T-helper 1 cell treated with Interleukin-12 subunit alpha and Interleukin-12 subunit beta and Interleukin-4 antibody, amounts not matched to agents 30 μg/mL and 1 μg/mL, for 36 hours (primary cell): ENCODE measurements around the gene ATG3.
"Not testable (repeated sequence)": the region's sequence is repeated elsewhere in the genome, so short reads cannot be mapped to it uniquely, and the experiment has no call there.

Experiments
- H3K27ac Mint-ChIP-seq: one replicate; pipeline ENCODE4 v1.8.0; 2021; ENCODE audit warnings: mild to moderate bottlenecking, mixed read lengths
- H3K27me3 Mint-ChIP-seq: one replicate; pipeline ENCODE4 v1.8.0; 2021; ENCODE audit warnings: low read depth, mixed read lengths
- H3K36me3 Mint-ChIP-seq: one replicate; pipeline ENCODE4 v1.8.0; 2021; ENCODE audit warnings: low read depth, mixed read lengths
- H3K4me1 Mint-ChIP-seq: one replicate; pipeline ENCODE4 v1.8.0; 2021; ENCODE audit warnings: low read depth, mixed read lengths
- H3K4me3 Mint-ChIP-seq: one replicate; pipeline ENCODE4 v1.8.0; 2021; ENCODE audit warnings: mild to moderate bottlenecking, moderate library complexity, mixed read lengths
- H3K9me3 Mint-ChIP-seq: one replicate; pipeline ENCODE4 v1.8.0; 2021; ENCODE audit warnings: mixed read lengths

ATG3 gene

DNA sequence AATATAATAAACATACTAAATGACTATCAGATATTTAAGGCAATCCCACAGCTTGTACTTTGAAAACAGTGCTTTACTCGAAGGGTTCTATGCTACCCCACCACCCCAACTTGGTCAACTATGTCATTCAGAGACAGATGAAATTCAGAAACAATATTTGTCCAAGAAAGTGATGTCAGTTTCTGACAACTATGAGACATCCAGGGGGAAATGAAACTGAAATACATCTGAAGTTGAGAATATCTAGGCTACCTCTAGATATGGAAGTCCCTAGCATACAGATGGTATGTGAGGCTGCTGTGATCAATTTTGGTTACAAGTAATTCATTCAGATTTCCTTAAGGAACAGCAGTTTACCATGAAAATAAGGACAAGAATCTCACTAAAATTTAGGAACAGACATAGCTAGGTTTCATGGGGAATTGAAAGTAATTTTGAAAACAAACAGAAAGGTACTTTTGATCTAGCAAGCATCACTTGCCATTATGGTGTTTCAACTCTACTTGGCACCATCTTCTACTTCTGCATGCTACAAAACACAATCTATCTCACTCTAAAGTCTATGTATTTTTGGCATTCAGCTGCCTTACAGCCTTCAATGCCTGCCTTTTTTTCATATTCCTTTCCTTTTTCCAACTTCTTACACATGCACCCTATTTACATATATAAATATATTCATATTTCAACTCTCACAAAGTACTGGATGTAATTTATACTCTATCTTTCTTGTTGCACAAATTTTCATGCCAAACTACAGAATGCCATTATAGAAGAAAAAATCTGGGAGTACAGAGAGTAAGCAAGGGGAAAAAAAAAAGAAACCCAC lies 21.7 kb downstream of the ATG3 start:
- Mint-ChIP-seq H3K9me3 (no peaks in the 10 kb centered on the region), H3K36me3 (peaks cover 45% of the 10 kb centered on the region), H3K4me1 (peaks cover 16% of the 10 kb centered on the region), H3K27me3 (no peaks in the 10 kb centered on the region), H3K27ac (peak overlapping the region; percentile 67), H3K4me3 (no peak overlapping the region)

DNA sequence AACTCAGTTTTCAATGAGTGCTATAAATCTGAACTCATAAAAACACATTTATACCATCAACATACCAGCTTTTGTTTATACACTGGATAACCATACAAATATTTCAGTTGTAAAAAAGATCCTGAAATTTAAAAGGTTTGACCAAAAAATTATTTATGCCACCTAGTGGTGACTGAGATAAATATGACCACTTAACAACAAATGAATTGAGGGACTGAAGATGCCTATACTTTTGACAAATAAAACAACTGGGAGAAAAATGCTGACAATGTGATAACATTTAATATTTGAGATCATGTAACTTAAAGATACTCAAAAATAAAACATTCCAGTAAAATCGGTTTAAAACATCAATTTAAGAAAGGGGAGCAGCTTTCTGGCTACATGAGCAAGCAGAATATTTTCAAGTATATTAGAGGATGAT lies 30.4 kb downstream of the ATG3 start:
- peaks cover 34% of the 10 kb centered on the region for H3K36me3 Mint-ChIP-seq
- H3K27me3 Mint-ChIP-seq, result no peaks in the 10 kb centered on the region
- H3K4me1 Mint-ChIP-seq, result no peaks in the 10 kb centered on the region
- H3K9me3 Mint-ChIP-seq, result no peaks in the 10 kb centered on the region
- no peak overlapping the region for H3K4me3 Mint-ChIP-seq
- no peak overlapping the region for H3K27ac Mint-ChIP-seq

DNA sequence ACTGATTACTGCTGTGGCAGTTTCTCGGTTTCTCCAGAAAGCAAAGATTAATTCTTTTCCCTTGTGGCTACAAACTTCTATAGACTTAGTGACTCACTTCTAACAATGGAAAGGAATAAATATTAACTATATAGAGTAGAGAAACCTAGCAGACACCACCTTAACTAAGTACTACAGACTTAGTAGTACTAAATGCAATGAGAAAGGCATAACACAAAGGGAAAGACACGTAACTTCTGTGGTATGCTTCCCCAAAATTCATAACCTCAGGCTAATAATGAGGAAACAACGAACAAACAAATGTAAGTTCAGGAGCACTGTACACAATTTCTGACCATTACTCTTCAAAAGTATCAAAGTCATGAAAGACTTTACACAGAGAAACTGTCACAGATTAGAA lies 31.2 kb downstream of the ATG3 start:
- no peaks in the 10 kb centered on the region for H3K27me3 Mint-ChIP-seq
- no peaks in the 10 kb centered on the region for H3K4me1 Mint-ChIP-seq
- H3K9me3 Mint-ChIP-seq, result no peaks in the 10 kb centered on the region
- H3K4me3 Mint-ChIP-seq, result no peak overlapping the region
- no peak overlapping the region for H3K27ac Mint-ChIP-seq
- H3K36me3 Mint-ChIP-seq, result peaks cover 30% of the 10 kb centered on the region

DNA sequence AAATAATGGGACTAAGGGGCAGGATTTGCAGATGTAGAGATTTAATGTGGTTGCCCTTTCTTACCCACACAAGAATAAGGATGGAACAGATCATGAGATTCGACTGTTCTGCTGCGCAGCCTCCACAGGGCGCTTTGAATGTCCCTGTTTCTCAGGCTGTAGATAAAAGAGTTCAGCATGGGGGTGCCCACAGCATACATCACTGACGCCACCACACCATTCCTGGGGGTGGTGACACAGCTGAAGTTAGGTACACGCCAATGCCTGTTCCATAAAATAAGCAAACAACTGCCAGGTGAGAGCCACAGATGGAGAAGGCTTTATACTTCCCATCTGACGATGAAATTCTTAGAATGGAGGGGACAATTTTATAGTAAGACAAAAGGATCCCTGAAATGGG lies 37.6 kb downstream of the ATG3 start:
- not testable (repeated sequence) for H3K4me1 Mint-ChIP-seq, H3K27ac Mint-ChIP-seq

DNA sequence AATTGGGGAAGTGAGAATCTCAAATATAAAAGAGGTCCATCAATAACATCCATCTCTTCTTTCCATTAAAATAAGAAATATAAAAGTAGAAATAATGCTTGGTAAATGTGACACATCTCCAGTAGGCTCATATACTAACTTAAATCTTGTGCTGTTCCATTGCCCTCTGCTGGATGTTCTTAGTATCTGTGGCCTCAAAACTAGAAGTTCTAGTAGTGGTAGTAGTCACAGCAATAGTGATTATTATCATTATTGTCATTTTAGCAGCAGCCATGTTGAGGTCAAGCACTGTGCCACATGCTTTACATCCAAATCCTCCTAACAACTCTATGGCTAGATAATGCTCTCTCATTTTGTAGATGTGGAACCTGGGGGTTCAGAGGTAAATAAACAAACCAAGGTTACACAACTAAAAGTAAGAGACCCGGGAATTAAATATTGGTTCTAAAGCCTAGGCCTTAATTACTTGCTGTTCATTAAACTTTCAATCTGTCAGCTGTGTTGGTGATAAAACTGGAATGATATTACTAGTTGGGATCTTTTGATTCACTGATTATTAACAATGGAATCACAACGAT lies 42.2 kb downstream of the ATG3 start:
- Mint-ChIP-seq H3K4me3 (no peak overlapping the region), H3K27me3 (no peaks in the 10 kb centered on the region), H3K27ac (no peak overlapping the region), H3K36me3 (peaks cover 4% of the 10 kb centered on the region), H3K4me1 (peaks cover 28% of the 10 kb centered on the region), H3K9me3 (no peaks in the 10 kb centered on the region)

More for the DNA sequence above, 37.6 kb downstream of the ATG3 start:
- not testable (repeated sequence) for H3K9me3 Mint-ChIP-seq, H3K27me3 Mint-ChIP-seq, H3K4me3 Mint-ChIP-seq
- H3K36me3 Mint-ChIP-seq, result peaks cover 11% of the 10 kb centered on the region

DNA sequence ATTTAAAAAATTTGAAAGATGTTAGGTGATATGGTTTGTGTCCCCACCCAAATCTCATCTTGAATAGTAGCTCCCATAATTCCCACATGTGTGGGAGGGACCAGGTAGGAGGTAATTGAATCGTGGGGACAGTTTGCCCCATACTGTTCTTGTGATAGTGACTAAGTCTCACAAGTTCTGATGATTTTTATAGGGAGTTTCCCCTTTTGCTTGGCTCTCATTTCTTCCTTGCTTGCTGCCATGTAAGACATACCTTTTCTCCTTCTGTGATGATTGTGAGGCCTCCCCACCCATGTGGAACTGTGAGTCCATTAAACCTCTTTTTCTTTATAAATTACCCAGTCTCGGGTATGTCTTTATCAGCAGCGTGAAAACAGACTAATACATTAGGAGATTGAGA lies 42.8 kb downstream of the ATG3 start:
- not testable (repeated sequence) for H3K27ac Mint-ChIP-seq, H3K36me3 Mint-ChIP-seq, H3K9me3 Mint-ChIP-seq, H3K27me3 Mint-ChIP-seq, H3K4me3 Mint-ChIP-seq
- peaks cover 31% of the 10 kb centered on the region for H3K4me1 Mint-ChIP-seq

DNA sequence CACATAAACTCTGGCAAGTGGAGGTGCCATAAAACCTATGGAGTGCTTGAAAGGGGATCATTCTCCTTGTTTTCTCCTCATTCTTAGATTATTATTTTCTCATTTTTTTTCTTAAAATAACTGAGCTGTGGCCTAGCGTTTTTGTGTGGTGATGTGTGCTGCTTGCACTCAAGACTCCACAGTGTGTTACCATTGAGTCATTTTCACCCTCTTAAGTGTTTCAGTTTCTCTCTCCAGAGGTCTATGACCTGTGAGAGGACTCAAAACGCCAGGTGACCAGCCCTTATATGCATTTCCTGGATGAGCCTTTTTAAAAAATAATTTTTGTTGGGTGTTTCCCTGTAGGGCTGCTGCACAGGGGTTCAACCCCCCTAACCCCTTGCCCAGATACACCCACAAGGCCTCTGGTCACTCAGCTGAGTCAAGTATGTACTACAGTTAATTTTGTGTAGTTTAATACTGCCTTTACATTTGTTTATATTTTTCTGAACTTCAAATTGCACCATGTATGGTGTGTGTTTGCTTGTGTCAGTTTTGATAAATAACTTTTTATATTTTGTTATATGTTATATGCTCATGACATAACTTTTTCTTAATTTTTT lies 47.1 kb downstream of the ATG3 start:
- no peaks in the 10 kb centered on the region for H3K27me3 Mint-ChIP-seq
- peaks cover 15% of the 10 kb centered on the region for H3K9me3 Mint-ChIP-seq
- peaks cover 33% of the 10 kb centered on the region for H3K4me1 Mint-ChIP-seq
- H3K36me3 Mint-ChIP-seq, result peaks cover 10% of the 10 kb centered on the region
- peak overlapping the region; percentile 5 for H3K4me3 Mint-ChIP-seq
- H3K27ac Mint-ChIP-seq, result peak overlapping the region; percentile 62

DNA sequence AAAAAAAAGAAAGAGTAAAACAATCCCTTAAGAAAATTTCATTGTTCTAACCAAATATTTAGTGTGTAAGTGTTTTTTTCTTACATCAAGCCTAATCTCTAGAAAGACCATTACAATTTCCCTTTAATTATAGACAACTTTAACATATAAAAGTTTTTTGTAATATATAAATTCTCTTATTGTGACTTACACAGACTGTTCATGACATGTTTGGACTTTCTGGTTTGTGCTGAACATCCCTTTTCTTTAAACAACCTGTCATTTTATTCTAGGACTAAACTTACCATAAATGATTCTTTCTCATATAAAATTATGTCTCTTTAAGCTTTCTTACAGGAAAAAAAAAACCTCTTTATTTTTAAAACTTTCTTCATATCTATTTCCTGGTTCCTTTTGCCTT lies 49.4 kb downstream of the ATG3 start:
- no peak overlapping the region for H3K4me3 Mint-ChIP-seq
- H3K9me3 Mint-ChIP-seq, result peaks cover 15% of the 10 kb centered on the region
- H3K27ac Mint-ChIP-seq, result no peak overlapping the region
- H3K36me3 Mint-ChIP-seq, result peaks cover 10% of the 10 kb centered on the region
- no peaks in the 10 kb centered on the region for H3K27me3 Mint-ChIP-seq
- H3K4me1 Mint-ChIP-seq, result peaks cover 19% of the 10 kb centered on the region

DNA sequence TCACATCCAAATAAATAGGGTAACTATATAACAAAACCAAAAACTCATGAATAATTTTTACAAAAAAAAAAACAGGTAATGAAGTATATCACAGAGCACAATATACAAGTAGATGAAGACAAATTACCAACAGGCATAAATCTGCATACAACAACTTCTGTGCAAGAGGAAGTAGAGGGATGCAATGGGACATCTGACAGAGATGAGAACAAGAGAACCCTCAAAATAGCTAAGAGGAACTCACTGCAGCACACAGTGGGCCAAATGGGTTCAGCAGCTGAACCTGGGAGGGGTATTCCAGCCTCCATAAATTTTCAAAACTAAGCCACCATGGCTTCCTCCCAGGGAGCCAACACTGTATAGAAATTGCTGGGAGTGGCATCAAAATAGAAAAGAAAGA lies 52.9 kb downstream of the ATG3 start:
- Mint-ChIP-seq H3K27ac (no peak overlapping the region), H3K4me3 (no peak overlapping the region), H3K36me3 (peaks cover 5% of the 10 kb centered on the region), H3K27me3 (no peaks in the 10 kb centered on the region), H3K4me1 (peaks cover 14% of the 10 kb centered on the region), H3K9me3 (peaks cover 15% of the 10 kb centered on the region)

DNA sequence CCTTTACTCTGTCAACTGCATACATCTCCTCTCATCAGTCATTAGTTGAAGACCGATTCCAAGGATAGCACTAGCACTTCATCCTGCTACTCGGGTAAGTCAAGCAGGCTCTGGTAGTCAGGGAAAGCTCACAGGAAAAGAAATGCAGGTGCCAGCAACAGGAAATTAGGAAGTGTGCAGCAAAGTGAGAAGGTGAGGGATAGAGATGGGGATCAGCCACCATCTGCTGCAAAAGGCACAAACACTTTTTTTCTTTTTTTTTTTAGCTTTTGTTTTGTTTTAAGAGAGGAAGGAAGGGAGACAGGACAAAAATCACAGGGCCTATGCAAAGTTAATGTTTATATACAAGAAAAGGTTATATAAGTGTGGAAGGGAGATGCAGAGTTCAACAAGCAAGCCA lies 53.5 kb downstream of the ATG3 start:
- H3K4me3 Mint-ChIP-seq, result no peak overlapping the region
- H3K27ac Mint-ChIP-seq, result no peak overlapping the region
- no peaks in the 10 kb centered on the region for H3K27me3 Mint-ChIP-seq
- H3K36me3 Mint-ChIP-seq, result peaks cover 5% of the 10 kb centered on the region
- H3K9me3 Mint-ChIP-seq, result peaks cover 15% of the 10 kb centered on the region
- H3K4me1 Mint-ChIP-seq, result peaks cover 19% of the 10 kb centered on the region

DNA sequence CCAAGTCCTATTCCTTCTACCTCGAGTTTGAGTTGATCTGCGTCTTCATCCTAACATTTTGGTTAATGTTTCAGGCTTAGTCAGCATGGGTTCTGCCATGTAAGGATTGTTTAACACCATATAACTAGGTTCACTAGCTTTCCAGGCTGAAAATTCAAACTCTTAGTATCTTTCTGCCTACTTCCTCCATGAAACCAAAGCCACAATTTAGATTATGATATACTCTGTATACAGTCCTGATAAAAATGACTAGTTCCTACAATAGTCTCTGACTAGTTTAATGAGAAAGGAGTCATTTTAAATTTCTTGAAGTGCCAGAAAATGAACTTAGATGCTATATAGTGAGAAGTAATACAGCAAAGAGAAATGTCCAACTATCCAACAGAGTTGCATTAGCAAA lies 55.9 kb downstream of the ATG3 start:
- Mint-ChIP-seq H3K9me3 (peaks cover 8% of the 10 kb centered on the region), H3K4me1 (peaks cover 24% of the 10 kb centered on the region), H3K27ac (no peak overlapping the region), H3K36me3 (no peaks in the 10 kb centered on the region), H3K4me3 (no peak overlapping the region), H3K27me3 (no peaks in the 10 kb centered on the region)

DNA sequence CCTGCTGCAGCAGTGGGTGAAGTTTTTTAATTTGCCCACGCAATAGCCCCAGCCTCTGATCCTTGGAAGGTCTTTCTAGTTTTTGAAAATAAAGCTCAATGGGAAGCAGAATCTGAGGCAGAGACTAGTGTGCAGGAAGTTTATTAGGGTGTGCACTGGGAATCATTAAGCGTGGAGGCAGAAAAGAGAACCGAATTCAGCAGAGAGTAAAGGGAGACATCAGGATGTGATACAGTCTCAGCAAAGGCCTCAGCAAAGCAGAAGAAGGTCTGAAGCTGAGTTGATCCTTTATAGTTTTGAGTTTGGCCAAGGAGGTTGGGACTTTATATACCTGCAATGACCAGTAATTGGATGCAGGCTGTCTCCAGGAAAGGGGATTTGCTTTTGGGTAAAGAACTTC lies 57.6 kb downstream of the ATG3 start:
- peaks cover 38% of the 10 kb centered on the region for H3K4me1 Mint-ChIP-seq
- no peaks in the 10 kb centered on the region for H3K36me3 Mint-ChIP-seq
- no peaks in the 10 kb centered on the region for H3K27me3 Mint-ChIP-seq
- H3K4me3 Mint-ChIP-seq, result no peak overlapping the region
- H3K27ac Mint-ChIP-seq, result no peak overlapping the region
- H3K9me3 Mint-ChIP-seq, result no peaks in the 10 kb centered on the region

DNA sequence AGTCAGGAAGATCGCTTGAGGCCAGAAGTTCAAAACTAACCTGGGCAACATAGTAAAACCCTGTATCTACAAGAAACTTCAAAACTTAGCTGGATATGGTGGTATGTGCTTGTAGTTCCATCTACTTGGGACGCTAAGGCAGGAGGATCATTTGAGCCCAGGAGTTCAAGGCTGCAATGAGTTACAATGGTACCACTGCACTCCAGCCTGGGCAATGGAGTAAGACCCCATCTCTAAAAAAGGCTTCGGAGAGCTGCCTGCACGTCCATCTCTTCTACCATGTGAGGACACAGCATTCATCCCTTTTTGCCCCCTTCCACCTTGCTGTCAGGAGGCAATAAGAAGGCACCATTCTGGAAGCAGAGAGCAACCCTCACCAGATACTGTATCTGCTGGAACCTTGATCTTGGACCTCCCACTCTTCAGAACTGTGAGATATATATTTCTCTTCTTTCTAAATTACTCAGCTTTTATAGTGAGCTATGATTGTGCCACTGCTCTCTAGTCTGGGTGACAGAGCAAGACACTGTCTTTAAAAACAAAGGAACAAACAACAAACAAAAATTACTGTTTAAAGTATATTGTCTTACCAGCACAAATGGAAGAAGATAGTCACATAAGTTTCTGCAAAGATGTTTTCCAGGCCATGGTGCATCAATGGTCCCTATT lies 58.3 kb downstream of the ATG3 start:
- no peak overlapping the region for H3K27ac Mint-ChIP-seq

DNA sequence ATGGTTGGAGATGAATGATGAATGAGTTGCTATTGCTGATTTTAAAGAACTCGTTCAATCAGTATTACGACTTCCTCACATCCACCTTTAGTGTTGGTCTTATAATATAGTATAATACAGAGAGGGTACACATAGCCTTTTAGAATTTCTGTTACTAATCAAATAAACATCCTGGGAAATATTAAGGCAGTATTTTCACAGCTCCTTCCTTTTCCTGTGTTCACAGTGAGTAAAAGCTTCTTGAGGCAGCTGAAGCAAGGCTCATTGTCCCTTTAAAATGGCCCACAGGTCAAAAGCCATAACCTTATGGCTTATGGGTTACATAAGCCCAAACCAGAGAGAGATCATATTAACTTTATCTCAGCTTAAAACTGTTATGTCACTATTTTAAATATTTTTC lies 61.1 kb downstream of the ATG3 start:
- H3K4me3 Mint-ChIP-seq, result no peak overlapping the region
- no peak overlapping the region for H3K27ac Mint-ChIP-seq
- H3K9me3 Mint-ChIP-seq, result no peaks in the 10 kb centered on the region
- H3K27me3 Mint-ChIP-seq, result no peaks in the 10 kb centered on the region
- H3K4me1 Mint-ChIP-seq, result peaks cover 46% of the 10 kb centered on the region
- H3K36me3 Mint-ChIP-seq, result peaks cover 8% of the 10 kb centered on the region

More for the DNA sequence above, 58.3 kb downstream of the ATG3 start:
- peaks cover 38% of the 10 kb centered on the region for H3K4me1 Mint-ChIP-seq
- no peak overlapping the region for H3K4me3 Mint-ChIP-seq
- no peaks in the 10 kb centered on the region for H3K27me3 Mint-ChIP-seq
- no peaks in the 10 kb centered on the region for H3K9me3 Mint-ChIP-seq
- H3K36me3 Mint-ChIP-seq, result peaks cover 3% of the 10 kb centered on the region
